Bronchial epithelial cell (primary cell): ENCODE results near the gene CSRNP2. TPM values are rescaled to one million over a fixed set of nuclear protein-coding genes. Genes with fewer than 3 reads are reported as not detected.
A peak's percentile ranks its signal among the peaks of the same experiment; 100 is the strongest.
"Not testable (repeated sequence)": the region's sequence is repeated elsewhere in the genome, so short reads cannot be mapped to it uniquely, and the experiment has no call there.

Source experiments
- DNase-seq: peaks from one replicate; pipeline ENCODE4 v3.0.0-alpha.2; 2010; ENCODE audit warnings: low read depth
- FAIRE-seq: peaks from 2 replicates; lab custom pipeline; 2011; peaks lifted over from hg19 to GRCh38; lab: Jason Lieb, UNC
- H3K27me3 ChIP-seq: 2 replicates; pipeline ENCODE4 v1.5.1; 2011; ENCODE audit warnings: low read length; ENCODE audit not compliant: control insufficient read depth, insufficient read depth
- H3K36me3 ChIP-seq: 2 replicates; pipeline ENCODE4 v1.5.1; 2011; ENCODE audit warnings: low read length; ENCODE audit not compliant: control insufficient read depth, insufficient read depth
- H3K4me3 ChIP-seq: 2 replicates; pipeline ENCODE4 v1.5.1; 2011; ENCODE audit warnings: mild to moderate bottlenecking, low read depth, low read length, control low read depth
- total RNA-seq: library from RNA; depleted of rRNA; stranded (reverse); fragments of >200 nt; gene quantifications from 2 replicates; pipeline ENCODE4 v1.2.1, GENCODE V29; 2014
- TF ChIP-seq, protein P1 (sequence below): IDR thresholded peaks from 2 replicates; pipeline ENCODE4 v1.5.1; 2011; ENCODE audit warnings: mild to moderate bottlenecking, moderate library complexity, low read length, control low read depth, inconsistent platforms; ENCODE audit not compliant: insufficient read depth, severe bottlenecking

The CSRNP2 gene
- total RNA-seq, 1 donor from 2014 or later = 14.5 TPM

DNA sequence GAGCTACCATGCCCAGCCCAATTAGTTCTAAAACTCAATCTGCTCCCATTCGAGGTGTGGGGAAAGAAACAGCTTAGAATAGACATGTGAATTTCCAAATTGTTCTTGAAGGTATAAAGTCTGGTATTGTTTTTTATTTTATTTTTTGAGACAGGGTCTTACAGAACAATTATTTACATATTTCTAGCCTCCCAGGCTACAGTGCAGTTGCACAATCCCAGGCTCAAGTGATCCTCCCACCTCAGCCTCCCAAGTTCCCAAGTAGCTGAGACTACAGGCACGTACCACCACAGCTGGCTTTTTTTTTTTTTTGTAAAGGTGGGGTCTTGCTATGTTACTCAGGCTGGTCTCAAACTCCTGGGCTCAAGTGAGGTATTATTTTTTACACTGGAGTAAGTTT is 63.5 kb downstream of the CSRNP2 start:
- DNase-seq (no peak), FAIRE-seq (no peak)
- H3K27me3 ChIP-seq = no peaks in the 10 kb centered on the region
- H3K36me3 ChIP-seq = peaks cover 1% of the 10 kb centered on the region
- no peak overlapping the region for H3K4me3 ChIP-seq
- TF ChIP-seq, protein P1, sequence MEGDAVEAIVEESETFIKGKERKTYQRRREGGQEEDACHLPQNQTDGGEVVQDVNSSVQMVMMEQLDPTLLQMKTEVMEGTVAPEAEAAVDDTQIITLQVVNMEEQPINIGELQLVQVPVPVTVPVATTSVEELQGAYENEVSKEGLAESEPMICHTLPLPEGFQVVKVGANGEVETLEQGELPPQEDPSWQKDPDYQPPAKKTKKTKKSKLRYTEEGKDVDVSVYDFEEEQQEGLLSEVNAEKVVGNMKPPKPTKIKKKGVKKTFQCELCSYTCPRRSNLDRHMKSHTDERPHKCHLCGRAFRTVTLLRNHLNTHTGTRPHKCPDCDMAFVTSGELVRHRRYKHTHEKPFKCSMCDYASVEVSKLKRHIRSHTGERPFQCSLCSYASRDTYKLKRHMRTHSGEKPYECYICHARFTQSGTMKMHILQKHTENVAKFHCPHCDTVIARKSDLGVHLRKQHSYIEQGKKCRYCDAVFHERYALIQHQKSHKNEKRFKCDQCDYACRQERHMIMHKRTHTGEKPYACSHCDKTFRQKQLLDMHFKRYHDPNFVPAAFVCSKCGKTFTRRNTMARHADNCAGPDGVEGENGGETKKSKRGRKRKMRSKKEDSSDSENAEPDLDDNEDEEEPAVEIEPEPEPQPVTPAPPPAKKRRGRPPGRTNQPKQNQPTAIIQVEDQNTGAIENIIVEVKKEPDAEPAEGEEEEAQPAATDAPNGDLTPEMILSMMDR = no peak

- peaks cover 1% of the 10 kb centered on the region for H3K36me3 ChIP-seq
- no peaks in the 10 kb centered on the region for H3K27me3 ChIP-seq
- DNase-seq (no peak), FAIRE-seq (no peak)
- no peak overlapping the region for H3K4me3 ChIP-seq
- TF ChIP-seq, protein P1 = no peak
These were observed 64.4 kb downstream of the CSRNP2 start for GRCh38 chr12:51018956-51019355.

DNA sequence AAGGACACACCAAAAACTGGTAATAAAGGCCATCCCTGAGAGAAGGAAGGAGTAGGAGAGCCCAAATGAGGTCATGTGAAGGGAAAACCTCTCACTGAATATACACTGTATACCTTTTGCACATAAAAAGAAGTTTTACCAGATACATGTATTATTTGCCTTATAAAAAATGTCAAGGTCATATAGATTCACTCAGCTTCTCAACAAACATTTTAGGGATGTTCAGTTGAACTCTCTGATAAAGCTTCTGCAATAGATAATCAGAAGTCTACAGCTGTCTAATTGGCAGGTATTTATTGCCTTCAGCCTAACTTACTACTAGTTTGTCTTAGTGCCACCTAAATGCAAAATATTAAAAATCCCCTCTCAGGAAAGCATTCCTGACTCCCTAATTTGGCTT is 65.9 kb downstream of the CSRNP2 start:
- TF ChIP-seq, protein P1 = no peak
- no peak for DNase-seq
- H3K36me3 ChIP-seq = peaks cover 1% of the 10 kb centered on the region
- no peak for FAIRE-seq
- H3K4me3 ChIP-seq = no peak overlapping the region
- H3K27me3 ChIP-seq = no peaks in the 10 kb centered on the region

- H3K4me3 ChIP-seq, H3K27me3 ChIP-seq, DNase-seq, FAIRE-seq, H3K36me3 ChIP-seq: not testable (repeated sequence)
These were observed 68.9 kb downstream of the CSRNP2 start for GRCh38 chr12:51014467-51014866.

DNA sequence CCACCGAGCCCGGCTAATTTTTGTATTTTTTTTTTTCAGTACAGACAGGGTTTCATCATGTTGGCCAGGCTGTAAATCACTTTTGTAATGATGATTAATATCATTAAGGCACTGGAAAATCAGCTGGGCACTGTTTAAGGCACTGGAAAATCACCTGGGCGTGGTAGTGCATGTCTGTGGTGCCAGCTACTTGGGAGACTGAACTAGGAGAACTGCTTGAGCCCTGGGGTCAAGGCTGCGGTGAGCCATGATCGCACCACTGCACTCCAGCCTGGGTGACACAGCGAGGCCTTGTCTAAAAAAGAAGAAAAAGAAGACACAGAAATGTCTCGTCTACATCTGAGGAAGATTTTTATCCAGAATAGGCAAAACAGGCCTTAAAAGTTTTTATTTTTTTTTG is 70.0 kb downstream of the CSRNP2 start:
- DNase-seq = peak; percentile 29
- FAIRE-seq = no peak
- Histone ChIP-seq H3K27me3 (no peaks in the 10 kb centered on the region), H3K4me3 (no peak overlapping the region), H3K36me3 (no peaks in the 10 kb centered on the region)
- TF ChIP-seq, protein P1 = no peak

- FAIRE-seq = no peak
- DNase-seq = no peak
- Histone ChIP-seq H3K27me3 (no peaks in the 10 kb centered on the region), H3K36me3 (peaks cover 2% of the 10 kb centered on the region), H3K4me3 (no peak overlapping the region)
- TF ChIP-seq, protein P1 = no peak
These were observed 70.7 kb downstream of the CSRNP2 start for GRCh38 chr12:51012570-51013236.
